ENCODE measurements around the gene SOHLH2.

DNA sequence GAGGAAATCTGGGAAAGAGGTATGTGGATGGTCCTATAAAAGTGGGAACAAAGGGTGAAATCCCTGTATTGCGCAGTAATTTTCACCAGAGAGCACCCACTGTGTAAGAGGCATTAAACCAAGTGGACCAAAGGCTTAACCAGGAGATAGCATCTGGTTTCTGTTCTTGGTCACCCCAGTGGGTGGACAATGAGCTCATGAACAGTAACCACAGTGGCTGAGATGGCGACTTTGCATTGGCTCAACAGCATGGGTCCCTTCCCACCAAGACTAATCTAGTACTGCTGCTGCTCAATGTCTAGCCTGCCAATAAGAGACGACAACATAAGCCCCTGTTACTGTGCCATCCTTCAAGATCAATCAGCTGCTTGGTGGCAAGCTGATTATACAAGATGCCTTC is 46.7 kb upstream of the SOHLH2 start:
- no peak for TF ChIP-seq EZH2phosphoT487 (IDR thresholded peaks at IDR 0.05; ENCODE audit: borderline replicate concordance)
- TF ChIP-seq CTCF (conservative IDR thresholded peaks at IDR 0.05; ENCODE audit: low read length): no peak
